HCT116 (cell line): ENCODE results near the gene CAPN3. TPM values are rescaled to one million over a fixed set of nuclear protein-coding genes. Genes with fewer than 3 reads are reported as not detected.

Experiments used
- ATAC-seq: fragments of 200-7000 bp; cut with Tn5 transposase; 2 replicates; pipeline ENCODE4 v1.9.1; 2020; ENCODE audit warnings: mild to moderate bottlenecking, moderate library complexity
- BruUV-seq: library from RNA; stranded (reverse); fragments of 400-500 nt; replicated peaks from 2 replicates; lab custom pipeline; 2021; lab: Mats Ljungman, UMichigan
- CTCF ChIA-PET: fragments of 300-600 bp; sonication (Branson Sonifier 250); formaldehyde crosslinking; loops from one replicate; lab custom pipeline; 2021; ENCODE audit warnings: antibody characterized with exemption; lab: Charles Lee
- POLR2A ChIA-PET: fragments of 300-600, 350-600 bp; sonication (Branson Sonifier 250); formaldehyde crosslinking; loops from one replicate; lab custom pipeline; 2021; ENCODE audit warnings: antibody characterized with exemption; lab: Charles Lee
- RAD21 ChIA-PET, 2 experiments: fragments of 300-600 bp; sonication (Branson Sonifier 250); formaldehyde crosslinking; loops; one replicate each; lab custom pipeline; 2023; ENCODE audit warnings: low total read pairs in 2 of 2; ENCODE audit not compliant: uncharacterized antibody in 2 of 2, unreplicated experiment in 2 of 2, low non-redundant PET in 1 of 2; lab: Charles Lee
- DNase-seq: peaks from one replicate; pipeline ENCODE4 v3.0.0-alpha.2; 2010; ENCODE audit warnings: low read depth, low spot score
- H2AFZ ChIP-seq: fragments of 200-600 bp; shearing (Covaris generic), sonication (generic); 2 replicates; pipeline ENCODE4 v1.6.1; 2017; ENCODE audit warnings: low read depth, mixed run types, mixed read lengths, antibody characterized with exemption, low read length; ENCODE audit not compliant: poor library complexity, severe bottlenecking
- H3K27ac ChIP-seq: 2 replicates; pipeline ENCODE4 v1.5.1; 2012; ENCODE audit warnings: low read depth, low read length
- H3K27me3 ChIP-seq: fragments of 200-600 bp; sonication (generic); 2 replicates; pipeline ENCODE4 v1.6.1; 2016; ENCODE audit warnings: mixed run types, low read length, mixed read lengths; ENCODE audit not compliant: insufficient read depth
- H3K36me3 ChIP-seq, 2 experiments: fragments of 200-500 bp in 1 of 2; fragments of 200-600 bp in 1 of 2; sonication (Bioruptor generic) in 1 of 2; sonication (generic) in 1 of 2; 2 replicates each; pipeline versions ENCODE4 v1.5.1 to v1.6.1; 2014 to 2016; ENCODE audit warnings: low read length in 2 of 2, inconsistent platforms in 1 of 2, mixed read lengths in 1 of 2, mixed run types in 1 of 2; ENCODE audit not compliant: insufficient read depth in 2 of 2, control insufficient read depth in 1 of 2
- H3K4me1 ChIP-seq, 2 experiments: fragments of 200-600 bp in 1 of 2; sonication (generic) in 1 of 2; 2 replicates each; pipeline versions ENCODE4 v1.5.1 to v1.6.1; 2012 to 2017; ENCODE audit warnings: low read length in 2 of 2, inconsistent platforms in 1 of 2, mild to moderate bottlenecking in 1 of 2, mixed read lengths in 1 of 2, mixed run types in 1 of 2, moderate library complexity in 1 of 2; ENCODE audit not compliant: insufficient read depth in 2 of 2, control insufficient read depth in 1 of 2
- H3K4me2 ChIP-seq: fragments of 200-600 bp; sonication (generic); 2 replicates; pipeline ENCODE4 v1.6.1; 2017; ENCODE audit warnings: mixed run types, low read length, mixed read lengths
- H3K4me3 ChIP-seq, 2 experiments: fragments of 200-600 bp in 1 of 2; sonication (generic) in 1 of 2; replicated peaks in 1 of 2; 2 replicates each; pipeline ENCODE4 v1.5.1; 2011 to 2016; ENCODE audit warnings: low read length in 2 of 2, control low read depth in 1 of 2, low read depth in 1 of 2, mild to moderate bottlenecking in 1 of 2, mixed read lengths in 1 of 2, mixed run types in 1 of 2
- H3K79me2 ChIP-seq: fragments of 200-600 bp; sonication (generic); 2 replicates; pipeline ENCODE4 v1.6.1; 2017; ENCODE audit warnings: mild to moderate bottlenecking, mixed run types, low read length, moderate library complexity, mixed read lengths; ENCODE audit not compliant: insufficient read depth
- H3K9ac ChIP-seq: fragments of 200-600 bp; sonication (generic); 2 replicates; pipeline ENCODE4 v1.6.1; 2016; ENCODE audit warnings: low read length, mixed read lengths
- H3K9me2 ChIP-seq: fragments of 200-600 bp; sonication (generic), shearing (Covaris generic); 2 replicates; pipeline ENCODE4 v1.6.1; 2017; ENCODE audit warnings: mixed run types, mild to moderate bottlenecking, moderate library complexity; ENCODE audit not compliant: insufficient read depth
- H3K9me3 ChIP-seq, 2 experiments: fragments of 200-500 bp in 1 of 2; fragments of 200-600 bp in 1 of 2; sonication (Bioruptor generic) in 1 of 2; sonication (generic) in 1 of 2; 2 replicates each; pipeline ENCODE4 v1.6.1; 2014 to 2017; ENCODE audit warnings: low read length in 2 of 2, mixed read lengths in 2 of 2, inconsistent platforms in 1 of 2, low read depth in 1 of 2, mild to moderate bottlenecking in 1 of 2, mixed run types in 1 of 2, moderate library complexity in 1 of 2; ENCODE audit not compliant: control insufficient read depth in 1 of 2, insufficient read depth in 1 of 2
- H4K20me1 ChIP-seq: fragments of 200-600 bp; sonication (generic), shearing (Covaris generic); 2 replicates; pipeline ENCODE4 v1.6.1; 2017; ENCODE audit warnings: mixed run types, mild to moderate bottlenecking, moderate library complexity; ENCODE audit not compliant: insufficient read depth
- CBX3 ChIP-seq: IDR thresholded peaks from 2 replicates; pipeline ENCODE4 v1.6.1; 2012; ENCODE audit warnings: low read depth
- CEBPB ChIP-seq: IDR thresholded peaks from 2 replicates; pipeline ENCODE4 v1.6.1; 2012; ENCODE audit warnings: low read depth
- EGR1 ChIP-seq: IDR thresholded peaks from 2 replicates; pipeline ENCODE4 v1.6.1; 2012; ENCODE audit warnings: low read depth
- EZH2 ChIP-seq: fragments of 200-600 bp; sonication (generic); IDR thresholded peaks from 2 replicates; pipeline ENCODE4 v1.6.1; 2017; ENCODE audit warnings: antibody characterized with exemption, mixed run types
- EZH2phosphoT487 ChIP-seq: fragments of 200-600 bp; IDR thresholded peaks from 2 replicates; pipeline ENCODE4 v1.6.1; 2018; ENCODE audit warnings: antibody characterized with exemption, borderline replicate concordance
- POLR2A ChIP-seq: IDR thresholded peaks from 2 replicates; pipeline ENCODE4 v1.7.0; 2011; ENCODE audit warnings: borderline replicate concordance; ENCODE audit not compliant: insufficient read depth, insufficient read length; ENCODE audit errors: extremely low read depth
- SIN3A ChIP-seq: IDR thresholded peaks from 2 replicates; pipeline ENCODE4 v1.6.1; 2012; ENCODE audit warnings: low read depth
- SP1 ChIP-seq: IDR thresholded peaks from 2 replicates; pipeline ENCODE4 v1.6.1; 2012; ENCODE audit warnings: low read depth
- SRF ChIP-seq: IDR thresholded peaks from 2 replicates; pipeline ENCODE4 v1.6.1; 2012; ENCODE audit warnings: low read depth
- TCF7L2 ChIP-seq: IDR thresholded peaks from 2 replicates; pipeline ENCODE4 v1.7.0; 2011; ENCODE audit warnings: borderline replicate concordance, inconsistent platforms; ENCODE audit not compliant: insufficient read depth, insufficient read length; ENCODE audit errors: extremely low read depth
- YY1 ChIP-seq: IDR thresholded peaks from 2 replicates; pipeline ENCODE4 v1.6.1; 2011; ENCODE audit warnings: low read length, low read depth, moderate library complexity, mild to moderate bottlenecking; ENCODE audit not compliant: insufficient replicate concordance; ENCODE audit errors: extremely low read depth
- ZNF274 ChIP-seq: fragments of 200-500 bp; sonication (Bioruptor generic); IDR thresholded peaks from 2 replicates; pipeline ENCODE4 v1.6.1; 2014; ENCODE audit warnings: mild to moderate bottlenecking, low read depth, low read length, inconsistent platforms
- intact Hi-C: fragments of 100-400 bp; cut with micrococcal nuclease; formaldehyde crosslinking; loops from 2 replicates; pipeline ENCODE4 v1.10.0; 2022
- total RNA-seq: library from RNA; stranded (reverse); gene quantifications from one replicate; pipeline ENCODE4 v1.2.1, GENCODE V29; 2021; ENCODE audit not compliant: unreplicated experiment
- TF ChIP-seq, protein P1 (sequence below): IDR thresholded peaks from 2 replicates; pipeline ENCODE4 v1.6.1; 2011; ENCODE audit warnings: mild to moderate bottlenecking, low read length, moderate library complexity; ENCODE audit not compliant: insufficient replicate concordance; ENCODE audit errors: extremely low read depth
- TF ChIP-seq, protein P2 (sequence below), 3 experiments: fragments of 200-600 bp in 1 of 3; sonication (generic) in 1 of 3; IDR thresholded peaks in 2 of 3; conservative IDR thresholded peaks in 1 of 3; 2 replicates each; pipeline ENCODE4 v1.5.1; 2012 to 2017; ENCODE audit warnings: low read depth in 2 of 3, low read length in 2 of 3, antibody characterized with exemption in 1 of 3, borderline replicate concordance in 1 of 3, control low read depth in 1 of 3, mild to moderate bottlenecking in 1 of 3, mixed read lengths in 1 of 3, mixed run types in 1 of 3, moderate library complexity in 1 of 3; ENCODE audit not compliant: insufficient read depth in 1 of 3

CAPN3 gene
- total RNA-seq, 1 experiment from 2014 or later: 1.8 TPM

DNA sequence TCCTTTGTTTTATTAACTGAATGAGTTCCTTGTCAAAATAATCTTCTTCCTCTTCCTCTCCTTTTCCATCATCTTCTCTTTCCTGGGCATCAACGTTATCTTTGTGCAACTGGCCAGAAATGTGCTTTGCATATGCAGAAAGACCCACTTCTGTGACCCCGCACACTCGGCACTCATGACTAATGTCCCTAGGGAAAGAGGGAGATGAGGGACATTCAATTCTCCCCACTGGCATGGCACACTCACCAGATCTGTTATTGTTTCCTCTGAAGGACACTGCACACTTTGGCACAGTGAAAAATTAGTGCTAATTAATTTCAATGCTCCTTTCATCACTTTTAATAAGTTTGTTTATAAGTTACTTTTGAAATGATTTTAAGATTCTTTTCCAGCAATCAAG, 97.7 kb downstream of the CAPN3 start:
- H3K36me3 ChIP-seq: peaks cover 0 to 2% of the 10 kb centered on the region in 2 experiments; a peak in 2 of 4 replicates
- ATAC-seq: no peak
- no peaks in the 10 kb centered on the region for H3K4me1 ChIP-seq
- no TSS peak for BruUV-seq
- H3K9ac ChIP-seq: no peak overlapping the region
- H2AFZ ChIP-seq: no peak overlapping the region
- no peaks in the 10 kb centered on the region for H3K9me2 ChIP-seq
- H4K20me1 ChIP-seq: no peaks in the 10 kb centered on the region
- ChIA-PET POLR2A (no interaction called here), RAD21 (no interaction called here), CTCF (no interaction called here)
- no peaks in the 10 kb centered on the region for H3K27me3 ChIP-seq
- intact Hi-C loops: no loop called here
- no peak overlapping the region for H3K27ac ChIP-seq
- H3K9me3 ChIP-seq: no peaks in the 10 kb centered on the region
- H3K4me2 ChIP-seq: no peak overlapping the region
- H3K4me3 ChIP-seq: no peak overlapping the region
- no peaks in the 10 kb centered on the region for H3K79me2 ChIP-seq
- TF ChIP-seq EGR1: no peak
- TF ChIP-seq CBX3: no peak
- TF ChIP-seq TCF7L2: no peak
- no peak for TF ChIP-seq POLR2A
- TF ChIP-seq, protein P1, sequence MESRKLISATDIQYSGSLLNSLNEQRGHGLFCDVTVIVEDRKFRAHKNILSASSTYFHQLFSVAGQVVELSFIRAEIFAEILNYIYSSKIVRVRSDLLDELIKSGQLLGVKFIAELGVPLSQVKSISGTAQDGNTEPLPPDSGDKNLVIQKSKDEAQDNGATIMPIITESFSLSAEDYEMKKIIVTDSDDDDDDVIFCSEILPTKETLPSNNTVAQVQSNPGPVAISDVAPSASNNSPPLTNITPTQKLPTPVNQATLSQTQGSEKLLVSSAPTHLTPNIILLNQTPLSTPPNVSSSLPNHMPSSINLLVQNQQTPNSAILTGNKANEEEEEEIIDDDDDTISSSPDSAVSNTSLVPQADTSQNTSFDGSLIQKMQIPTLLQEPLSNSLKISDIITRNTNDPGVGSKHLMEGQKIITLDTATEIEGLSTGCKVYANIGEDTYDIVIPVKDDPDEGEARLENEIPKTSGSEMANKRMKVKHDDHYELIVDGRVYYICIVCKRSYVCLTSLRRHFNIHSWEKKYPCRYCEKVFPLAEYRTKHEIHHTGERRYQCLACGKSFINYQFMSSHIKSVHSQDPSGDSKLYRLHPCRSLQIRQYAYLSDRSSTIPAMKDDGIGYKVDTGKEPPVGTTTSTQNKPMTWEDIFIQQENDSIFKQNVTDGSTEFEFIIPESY: no peak
- no peak for TF ChIP-seq CEBPB
- TF ChIP-seq, protein P2, sequence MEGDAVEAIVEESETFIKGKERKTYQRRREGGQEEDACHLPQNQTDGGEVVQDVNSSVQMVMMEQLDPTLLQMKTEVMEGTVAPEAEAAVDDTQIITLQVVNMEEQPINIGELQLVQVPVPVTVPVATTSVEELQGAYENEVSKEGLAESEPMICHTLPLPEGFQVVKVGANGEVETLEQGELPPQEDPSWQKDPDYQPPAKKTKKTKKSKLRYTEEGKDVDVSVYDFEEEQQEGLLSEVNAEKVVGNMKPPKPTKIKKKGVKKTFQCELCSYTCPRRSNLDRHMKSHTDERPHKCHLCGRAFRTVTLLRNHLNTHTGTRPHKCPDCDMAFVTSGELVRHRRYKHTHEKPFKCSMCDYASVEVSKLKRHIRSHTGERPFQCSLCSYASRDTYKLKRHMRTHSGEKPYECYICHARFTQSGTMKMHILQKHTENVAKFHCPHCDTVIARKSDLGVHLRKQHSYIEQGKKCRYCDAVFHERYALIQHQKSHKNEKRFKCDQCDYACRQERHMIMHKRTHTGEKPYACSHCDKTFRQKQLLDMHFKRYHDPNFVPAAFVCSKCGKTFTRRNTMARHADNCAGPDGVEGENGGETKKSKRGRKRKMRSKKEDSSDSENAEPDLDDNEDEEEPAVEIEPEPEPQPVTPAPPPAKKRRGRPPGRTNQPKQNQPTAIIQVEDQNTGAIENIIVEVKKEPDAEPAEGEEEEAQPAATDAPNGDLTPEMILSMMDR (IDR thresholded peaks at IDR 0.05 in 2 of 3, conservative IDR thresholded peaks at IDR 0.05 in 1 of 3; ENCODE audit: borderline replicate concordance in 1 of 3, insufficient read depth in 1 of 3, low read depth in 2 of 3, low read length in 2 of 3): no peak
- no peak for TF ChIP-seq EZH2
- TF ChIP-seq SRF: no peak
- no peak for TF ChIP-seq SP1
- TF ChIP-seq YY1: no peak
- TF ChIP-seq ZNF274: no peak
- no peak for TF ChIP-seq EZH2phosphoT487
- TF ChIP-seq SIN3A: no peak
- DNase-seq: no peak
